Transverse colon (tissue), 3 donors: ENCODE data around the gene FOS.

Source experiments
- EP300 ChIP-seq: sonication (generic); formaldehyde crosslinking; IDR thresholded peaks from one replicate; pipeline ENCODE4 v1.6.1; 2017; ENCODE audit warnings: antibody characterized with exemption, low read depth
- POLR2A ChIP-seq: fragments of 450-650 bp; IDR thresholded peaks from one replicate; pipeline ENCODE4 v1.6.1; 2016; ENCODE audit warnings: antibody characterized with exemption, mild to moderate bottlenecking, moderate library complexity
- TF ChIP-seq, protein P1 (sequence below), 5 experiments: fragments of 200-600 bp in 3 of 5; fragments of 450-650 bp in 2 of 5; sonication (generic) in 3 of 5; IDR thresholded peaks; 1 replicate in 2 of 5; 2 replicates in 3 of 5; pipeline ENCODE4 v1.5.1; 2016 to 2017; ENCODE audit warnings: antibody characterized with exemption in 5 of 5, inconsistent platforms in 3 of 5, mild to moderate bottlenecking in 2 of 5, moderate library complexity in 1 of 5

DNA sequence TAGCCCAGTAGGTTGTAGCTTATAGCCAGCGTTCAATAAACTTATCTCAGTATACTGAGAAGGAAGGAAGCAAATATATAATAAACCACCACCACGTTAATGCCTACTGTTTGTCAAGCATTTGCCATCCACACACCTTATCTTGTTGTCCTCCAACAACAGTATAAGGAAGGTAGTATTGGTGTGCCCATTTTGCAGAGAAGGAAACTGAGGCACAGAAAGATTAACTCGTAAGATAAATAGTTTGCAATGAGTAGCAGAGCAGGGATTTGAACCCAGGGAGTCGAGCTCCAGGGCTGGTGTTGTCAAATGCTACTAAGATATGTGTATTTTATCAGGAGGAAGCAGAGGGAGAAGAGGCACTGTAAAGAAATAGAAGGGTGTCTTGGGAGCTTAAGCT, 27.8 kb upstream of the FOS start:
- TF ChIP-seq, protein P1, sequence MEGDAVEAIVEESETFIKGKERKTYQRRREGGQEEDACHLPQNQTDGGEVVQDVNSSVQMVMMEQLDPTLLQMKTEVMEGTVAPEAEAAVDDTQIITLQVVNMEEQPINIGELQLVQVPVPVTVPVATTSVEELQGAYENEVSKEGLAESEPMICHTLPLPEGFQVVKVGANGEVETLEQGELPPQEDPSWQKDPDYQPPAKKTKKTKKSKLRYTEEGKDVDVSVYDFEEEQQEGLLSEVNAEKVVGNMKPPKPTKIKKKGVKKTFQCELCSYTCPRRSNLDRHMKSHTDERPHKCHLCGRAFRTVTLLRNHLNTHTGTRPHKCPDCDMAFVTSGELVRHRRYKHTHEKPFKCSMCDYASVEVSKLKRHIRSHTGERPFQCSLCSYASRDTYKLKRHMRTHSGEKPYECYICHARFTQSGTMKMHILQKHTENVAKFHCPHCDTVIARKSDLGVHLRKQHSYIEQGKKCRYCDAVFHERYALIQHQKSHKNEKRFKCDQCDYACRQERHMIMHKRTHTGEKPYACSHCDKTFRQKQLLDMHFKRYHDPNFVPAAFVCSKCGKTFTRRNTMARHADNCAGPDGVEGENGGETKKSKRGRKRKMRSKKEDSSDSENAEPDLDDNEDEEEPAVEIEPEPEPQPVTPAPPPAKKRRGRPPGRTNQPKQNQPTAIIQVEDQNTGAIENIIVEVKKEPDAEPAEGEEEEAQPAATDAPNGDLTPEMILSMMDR (IDR thresholded peaks at IDR 0.05) = no peak
- TF ChIP-seq POLR2A = no peak
- no peak for TF ChIP-seq EP300
